CD4-positive, alpha-beta T cell treated with Interleukin-12 subunit alpha and Interleukin-12 subunit beta, for 1 hour (primary cell): ENCODE data around the gene OR2L13.
"Not testable (repeated sequence)": the region's sequence is repeated elsewhere in the genome, so short reads cannot be mapped to it uniquely, and the experiment has no call there.

Experiments
- DNase-seq: peaks from one replicate; pipeline ENCODE4 v3.0.0-alpha.2; 2020

OR2L13 gene, protein sequence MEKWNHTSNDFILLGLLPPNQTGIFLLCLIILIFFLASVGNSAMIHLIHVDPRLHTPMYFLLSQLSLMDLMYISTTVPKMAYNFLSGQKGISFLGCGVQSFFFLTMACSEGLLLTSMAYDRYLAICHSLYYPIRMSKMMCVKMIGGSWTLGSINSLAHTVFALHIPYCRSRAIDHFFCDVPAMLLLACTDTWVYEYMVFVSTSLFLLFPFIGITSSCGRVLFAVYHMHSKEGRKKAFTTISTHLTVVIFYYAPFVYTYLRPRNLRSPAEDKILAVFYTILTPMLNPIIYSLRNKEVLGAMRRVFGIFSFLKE

DNA sequence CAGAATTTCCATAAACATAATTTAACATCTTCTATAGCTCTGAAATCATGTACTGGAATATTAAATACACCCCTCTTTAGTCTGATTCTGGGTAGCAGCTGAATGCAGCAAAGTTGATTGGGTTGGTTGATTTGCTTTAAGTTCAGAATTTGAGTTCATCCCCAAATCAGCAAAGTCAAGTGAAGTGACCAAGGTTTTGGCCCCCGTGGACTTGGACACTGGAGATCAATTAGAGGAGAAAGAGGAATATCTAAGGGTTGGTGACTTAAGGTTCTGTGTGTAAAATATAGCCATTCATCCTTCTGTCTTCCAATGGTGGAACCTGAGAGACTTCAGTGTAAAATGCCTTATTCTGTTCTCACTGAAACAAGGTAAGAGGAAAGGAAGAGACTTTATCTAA, at the start of gene OR2L13:
Gene OR2L13, plus strand, starts transcription at position 301 of the 400 bp plus-strand sequence. CDS start 4,192 bp downstream, outside the sequence.
- no peak for DNase-seq

DNA sequence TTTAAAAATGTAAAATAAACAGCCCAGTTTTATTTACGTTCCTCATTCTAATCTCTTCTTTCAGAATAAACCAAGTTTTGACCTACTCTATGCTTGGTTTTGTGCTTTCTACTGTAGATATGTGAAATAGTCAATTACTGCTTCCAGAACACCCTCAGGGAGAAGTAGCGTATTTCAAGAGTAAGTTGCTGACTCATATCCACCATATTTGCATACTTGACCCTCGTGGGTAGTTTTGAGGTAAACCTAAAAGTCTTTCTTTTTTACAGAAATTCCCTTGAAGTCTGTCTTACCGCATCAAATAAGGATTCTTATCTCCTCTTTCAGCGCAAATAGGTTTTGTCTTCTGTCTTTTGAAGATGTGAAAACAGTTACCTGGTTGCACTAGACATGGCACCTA, 49.8 kb upstream of the OR2L13 start:
- no peak for DNase-seq

DNA sequence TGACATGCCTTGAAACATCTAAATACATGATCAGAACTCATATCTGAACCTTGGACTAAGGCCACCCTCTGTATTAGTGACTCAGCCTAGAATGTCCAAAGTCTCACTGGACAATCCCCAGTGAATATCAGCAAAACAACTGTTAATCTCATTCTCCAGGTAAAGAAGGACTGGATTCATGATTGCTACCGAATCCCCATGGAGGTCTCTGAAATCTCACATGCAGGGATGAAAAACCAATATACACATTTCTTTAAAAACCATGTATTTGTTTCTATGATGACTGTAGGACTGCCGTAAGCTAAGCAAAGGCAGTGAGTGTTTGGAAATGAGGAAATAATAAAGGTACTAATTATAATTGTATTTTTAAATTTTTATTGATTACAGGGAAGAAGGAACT, 48.4 kb upstream of the OR2L13 start, which contains the start of gene OR2L3:
Gene OR2L3, plus strand, starts transcription at position 301 of the 400 bp plus-strand sequence. CDS start 13,846 bp downstream, outside the sequence.
- DNase-seq = no peak

DNA sequence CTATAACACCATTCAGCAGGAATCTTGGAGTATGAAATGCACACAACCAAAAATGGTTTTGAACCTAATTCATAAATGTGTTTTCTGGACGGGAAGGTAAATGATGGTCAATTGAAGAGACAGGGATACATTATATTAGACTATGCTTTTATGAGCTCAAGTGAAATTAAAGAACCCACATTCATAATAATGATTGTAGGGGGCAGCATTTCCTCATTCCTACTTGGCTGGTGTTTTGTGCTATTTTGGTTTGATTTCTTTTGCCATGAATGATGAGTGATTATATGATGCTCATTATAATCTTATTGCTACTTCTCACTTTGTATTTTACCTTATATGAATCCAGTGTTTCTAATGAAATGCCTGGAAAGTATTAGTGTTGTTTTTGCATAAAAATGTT, 48.0 kb upstream of the OR2L13 start:
- no peak for DNase-seq

DNA sequence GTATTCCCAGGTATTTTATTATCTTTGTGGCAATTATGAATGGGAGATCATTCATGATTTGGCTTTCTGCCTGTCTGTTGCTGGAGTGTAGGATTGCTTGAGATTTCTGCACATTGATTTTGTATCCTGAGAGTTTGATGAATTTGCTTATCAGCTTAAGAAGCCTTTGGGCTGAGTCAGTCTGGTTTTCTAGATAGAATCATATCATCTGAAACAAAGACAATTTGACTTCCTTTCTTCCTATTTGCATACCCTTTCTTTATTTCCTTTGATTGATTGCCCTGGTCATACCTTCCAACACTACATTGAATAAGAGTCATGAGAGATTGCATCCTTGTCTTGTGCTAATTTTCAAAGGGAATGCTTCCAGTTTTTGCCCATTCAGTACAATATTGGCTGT, 40.3 kb upstream of the OR2L13 start:
- no peak for DNase-seq

DNA sequence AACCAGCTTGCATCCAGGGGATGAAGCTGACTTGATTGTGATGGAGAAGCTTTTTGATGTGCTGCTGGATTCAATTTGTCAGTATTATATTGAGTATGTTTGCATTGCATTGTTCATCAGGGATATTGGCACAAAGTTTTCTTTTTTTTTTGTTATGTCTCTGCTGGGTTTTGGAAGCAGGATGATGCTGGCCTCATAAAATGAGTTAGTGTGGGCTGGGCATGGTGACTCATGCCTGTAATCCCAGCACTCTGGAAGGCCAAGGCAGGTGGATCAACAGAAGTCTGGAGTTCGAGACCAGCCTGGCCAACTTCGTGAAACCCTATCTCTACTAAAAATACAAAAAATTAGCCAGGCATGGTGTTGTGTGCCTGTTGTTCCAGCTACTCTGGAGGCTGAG, 39.7 kb upstream of the OR2L13 start:
- DNase-seq = no peak

DNA sequence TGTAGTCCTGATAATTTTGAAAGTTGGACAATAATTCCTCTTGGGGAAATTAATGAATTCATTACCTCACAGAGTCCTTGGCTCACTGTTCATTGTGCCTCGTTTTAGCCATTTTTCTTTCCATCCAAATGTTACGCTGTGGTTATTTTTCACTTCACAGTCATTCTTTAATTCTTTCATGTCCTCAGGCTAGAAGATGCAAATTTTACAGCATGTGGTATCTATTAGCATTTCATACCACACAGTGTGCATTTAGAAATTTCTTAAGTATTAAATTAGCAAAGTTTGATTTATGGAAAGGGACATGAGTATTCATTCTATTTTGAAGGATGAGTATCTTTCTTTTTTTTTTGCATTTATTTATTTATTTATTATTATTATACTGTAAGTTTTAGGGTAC, 29.9 kb upstream of the OR2L13 start:
- no peak for DNase-seq

DNA sequence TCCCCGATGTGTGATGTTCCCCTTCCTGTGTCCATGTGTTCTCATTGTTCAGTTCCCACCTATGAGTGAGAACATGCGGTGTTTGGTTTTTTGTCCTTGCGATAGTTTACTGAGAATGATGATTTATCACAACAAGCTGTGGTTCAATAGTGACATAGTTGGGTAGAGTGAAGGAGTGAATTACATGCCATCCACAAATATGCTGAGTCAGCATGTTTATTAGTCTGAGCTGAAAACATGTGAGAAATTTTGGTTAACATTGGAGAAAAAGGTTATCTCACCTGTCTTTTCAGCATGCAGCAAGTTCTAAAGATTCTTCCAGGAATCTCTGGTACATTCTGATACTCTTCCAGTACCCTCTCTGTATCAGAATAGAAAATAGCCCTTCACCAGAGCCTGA, 29.4 kb upstream of the OR2L13 start:
- DNase-seq = no peak

DNA sequence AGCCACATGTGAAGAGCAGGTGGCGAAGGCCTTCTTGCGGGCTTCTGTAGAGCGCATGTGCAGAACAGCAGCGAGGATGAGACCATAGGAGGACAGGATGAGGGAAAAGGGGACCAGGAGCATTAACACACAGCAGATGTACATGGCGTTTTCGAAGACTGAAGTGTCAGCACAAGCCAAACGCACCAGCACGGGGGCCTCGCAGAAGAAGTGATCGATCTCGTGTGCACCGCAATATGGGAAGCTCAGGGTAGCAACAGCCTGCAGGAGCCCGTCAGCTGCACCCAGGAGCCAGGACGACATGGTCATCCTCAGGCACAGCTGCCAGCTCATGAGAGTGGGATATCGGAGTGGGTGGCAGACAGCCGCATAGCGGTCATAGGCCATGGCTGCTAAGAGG, 11.1 kb upstream of the OR2L13 start:
- not testable (repeated sequence) for DNase-seq

DNA sequence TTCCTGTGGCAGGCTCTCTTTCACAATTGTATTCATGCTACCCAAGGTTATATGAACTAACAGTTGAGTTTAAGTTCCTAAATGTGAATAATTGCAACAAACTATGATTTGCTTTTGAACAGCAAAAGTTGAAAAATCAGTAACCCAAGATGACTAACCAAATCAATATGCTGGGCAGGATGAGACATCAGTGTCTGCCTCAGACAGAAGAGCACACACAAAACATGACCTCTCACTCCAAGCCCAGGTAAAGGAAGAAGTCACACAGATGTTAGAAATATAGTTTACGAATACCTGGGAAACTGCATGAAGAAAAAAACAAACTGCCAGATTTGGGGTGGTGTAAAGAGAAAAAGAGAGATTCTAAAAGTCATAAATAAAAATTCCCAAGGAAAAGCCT, 3.5 kb downstream of the OR2L13 start:
- no peak for DNase-seq

DNA sequence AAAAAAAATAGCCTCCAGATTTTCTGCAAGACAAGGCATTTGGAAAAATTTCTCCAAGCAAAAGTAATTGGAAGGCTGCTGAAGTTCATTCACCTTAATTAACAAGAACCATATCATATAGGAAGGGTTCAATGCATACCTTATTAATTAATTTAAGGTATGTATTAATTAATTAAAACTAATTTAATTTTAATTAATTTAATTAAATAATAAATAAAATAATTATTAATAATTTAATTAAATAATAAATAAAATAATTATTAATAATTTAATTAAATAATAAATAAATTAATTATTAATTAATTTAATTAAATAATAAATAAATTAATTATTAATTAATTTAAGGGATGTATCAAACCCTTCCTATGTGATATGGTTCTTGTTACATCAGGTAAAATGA, 7.9 kb downstream of the OR2L13 start:
- DNase-seq = no peak

DNA sequence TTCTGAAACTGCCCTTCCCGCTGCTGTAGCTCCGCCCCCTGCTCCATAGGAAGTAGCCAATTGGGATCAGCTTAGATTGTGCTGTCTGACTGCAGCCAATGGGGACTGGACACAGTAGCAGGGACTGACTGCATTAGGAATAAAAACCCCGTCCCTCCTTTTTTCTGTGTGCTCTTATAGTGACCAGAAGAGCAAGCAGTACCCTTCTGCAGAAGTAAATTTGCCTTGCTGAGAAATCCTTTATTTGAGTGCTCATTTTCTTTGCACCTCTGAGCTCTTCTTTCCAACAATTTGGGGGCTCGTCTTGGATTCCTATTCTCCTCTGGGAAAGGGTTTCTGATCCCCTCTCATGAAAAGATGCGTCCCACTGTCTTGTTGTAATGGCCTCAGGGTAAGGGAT, 16.2 kb downstream of the OR2L13 start:
- no peak for DNase-seq

DNA sequence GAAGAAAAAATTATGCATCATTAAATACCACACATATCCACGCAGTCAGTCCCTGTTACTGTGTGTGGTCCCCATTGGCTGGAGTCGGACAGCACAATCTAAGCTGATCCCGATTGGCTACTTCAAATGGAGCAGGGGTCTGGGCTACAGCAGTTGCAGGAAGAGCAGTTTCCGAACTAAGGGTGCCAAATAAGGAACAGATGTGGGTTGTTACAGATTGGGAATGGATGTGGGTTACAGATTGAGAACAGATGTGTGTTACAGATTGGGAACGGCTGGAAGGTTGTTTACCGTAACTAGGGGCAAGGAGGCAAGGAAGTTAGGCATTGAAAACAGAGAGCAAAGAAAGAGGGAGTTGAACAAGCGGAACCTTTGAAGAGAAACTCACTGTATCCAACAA, 19.9 kb downstream of the OR2L13 start:
- no peak for DNase-seq

DNA sequence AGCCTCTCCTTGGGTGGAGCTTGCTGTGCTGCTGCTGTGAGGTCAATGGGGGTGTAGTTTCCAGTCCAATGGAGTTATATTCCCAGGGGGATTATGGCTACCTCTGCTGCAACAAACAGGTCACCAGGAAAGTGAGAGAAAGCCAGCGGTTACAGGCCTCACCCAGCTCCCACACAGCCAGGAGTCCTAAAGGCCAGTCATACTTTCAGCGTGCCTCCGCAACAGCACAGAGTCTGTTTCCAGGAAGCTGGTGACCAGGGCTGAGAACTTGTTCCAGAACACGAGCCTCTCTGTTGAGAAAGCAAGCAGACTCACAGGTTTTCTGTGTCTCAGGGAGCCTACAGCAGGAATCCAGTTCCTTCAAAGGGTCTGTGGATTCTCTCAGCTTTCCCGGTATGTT, 32.7 kb downstream of the OR2L13 start:
- no peak for DNase-seq

DNA sequence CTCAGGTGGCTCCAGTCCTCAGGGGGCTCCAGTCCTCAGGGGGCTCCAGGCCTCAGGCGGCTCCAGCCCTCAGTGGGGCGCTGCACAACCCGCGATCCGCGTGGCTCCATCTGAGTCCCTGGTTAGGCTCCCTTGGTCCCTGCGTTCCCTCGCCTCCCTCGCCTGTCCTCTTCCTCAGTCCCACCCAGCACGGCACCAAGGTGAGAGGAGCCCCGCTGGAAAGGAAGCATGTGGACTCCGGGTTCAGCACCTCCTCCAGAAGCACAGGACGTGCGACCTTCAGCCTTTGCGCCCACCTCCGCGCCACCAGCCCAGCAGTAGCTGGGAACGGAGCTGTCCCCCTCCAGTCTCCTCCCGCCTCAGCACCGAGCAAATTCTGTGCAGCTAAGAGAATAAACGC, 41.8 kb downstream of the OR2L13 start:
- DNase-seq = no peak

DNA sequence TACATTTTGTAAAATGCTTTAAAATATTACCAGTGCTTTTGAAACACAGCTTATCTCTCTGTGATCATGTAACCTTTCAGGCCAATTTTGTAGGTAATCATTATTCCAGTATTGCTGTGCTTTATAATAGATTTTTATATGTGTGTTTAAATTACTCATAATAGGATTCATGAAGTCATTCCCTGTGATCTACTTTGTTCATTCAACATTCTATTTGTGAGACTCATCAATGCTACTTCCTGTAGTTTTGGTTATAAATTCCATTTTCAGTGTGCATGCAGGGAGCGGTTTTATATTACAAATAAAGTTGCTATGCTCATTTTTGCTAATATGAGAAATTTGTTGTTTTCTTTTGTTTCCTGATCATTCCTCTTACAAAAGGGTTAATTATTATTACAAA, 45.9 kb downstream of the OR2L13 start:
- DNase-seq = no peak

DNA sequence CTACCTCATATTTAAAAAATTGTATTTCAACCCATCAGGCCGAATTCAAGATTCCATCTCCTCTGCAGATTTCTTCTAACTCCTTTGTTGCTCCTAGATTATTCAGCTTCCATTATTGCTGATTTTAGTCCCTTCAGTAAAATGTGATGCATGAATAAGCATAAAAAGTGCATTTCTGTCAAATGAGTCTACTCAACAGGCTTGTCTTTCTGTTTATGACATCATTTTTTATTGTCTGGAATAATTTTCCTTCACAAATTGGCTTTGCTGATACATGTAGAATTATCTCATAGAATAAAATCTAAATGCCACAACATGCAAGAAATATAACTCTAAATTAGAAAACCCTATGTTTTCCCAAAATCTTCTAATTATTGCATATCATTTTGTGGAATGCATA, 48.3 kb downstream of the OR2L13 start:
- no peak for DNase-seq

DNA sequence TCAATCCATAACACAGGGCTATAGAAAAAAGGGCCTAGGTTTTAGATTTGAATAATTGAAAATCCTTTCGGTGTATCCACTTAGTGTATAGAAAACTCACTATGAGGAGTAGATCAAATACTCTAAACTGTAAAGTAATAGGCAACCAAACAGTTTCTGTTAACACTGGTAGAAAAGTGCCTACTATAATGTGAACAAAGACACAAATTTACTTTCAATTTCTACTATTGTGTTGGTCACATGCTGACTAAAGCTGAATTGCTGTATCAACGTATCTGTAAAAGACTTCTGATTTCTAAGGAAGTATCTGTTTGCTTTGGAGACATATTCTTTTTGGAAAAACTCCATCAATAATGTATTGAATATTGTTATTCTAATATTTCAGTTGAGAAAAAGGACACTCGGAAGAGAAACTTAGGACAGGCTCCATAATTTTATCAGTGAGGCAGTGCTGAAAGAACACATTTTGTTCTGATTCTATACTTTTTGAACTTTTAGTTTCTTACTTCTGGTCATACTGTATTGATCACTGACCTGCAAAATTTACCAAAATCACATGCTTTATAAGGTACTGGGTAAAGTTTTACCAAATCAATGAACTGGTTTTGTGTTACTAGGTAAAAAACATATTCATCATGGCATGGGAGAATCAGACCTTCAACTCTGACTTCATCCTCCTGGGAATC, 49.7 kb downstream of the OR2L13 start, which contains the start of gene OR2M5:
Gene OR2M5, plus strand, starts transcription at position 636 of the 686 bp plus-strand sequence. Its CDS starts 0 bp downstream, at position 636.
- DNase-seq = no peak
